NCI-H1417 (cell line): ENCODE data around the gene TRAF7.
A peak's percentile ranks its signal among the peaks of the same experiment; 100 is the strongest.

Experiments used
- DNase-seq, 3 experiments: peaks; one replicate each; lab custom pipeline; 2025; lab: John Stamatoyannopoulos, UW

TRAF7 gene

DNA sequence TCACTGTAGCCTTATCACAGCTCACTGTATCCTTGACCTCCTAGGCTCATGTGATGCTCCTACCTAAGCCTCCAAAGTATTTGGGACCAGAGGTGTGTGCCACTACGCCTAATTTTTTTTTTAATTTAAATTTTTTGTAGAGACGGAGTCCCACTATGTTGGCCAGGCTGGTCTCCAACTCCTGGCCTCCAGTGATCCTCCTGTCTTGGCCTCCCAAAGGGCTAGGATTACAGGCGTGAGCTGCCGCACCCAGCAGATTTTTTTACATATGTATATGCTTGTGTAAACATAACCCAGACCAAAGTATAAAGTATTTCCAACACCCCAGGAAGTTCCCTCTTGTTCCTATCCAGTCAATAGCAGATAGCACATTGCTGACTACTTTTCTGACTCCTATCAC, 60.7 kb downstream of the TRAF7 start:
- no peak for DNase-seq

DNA sequence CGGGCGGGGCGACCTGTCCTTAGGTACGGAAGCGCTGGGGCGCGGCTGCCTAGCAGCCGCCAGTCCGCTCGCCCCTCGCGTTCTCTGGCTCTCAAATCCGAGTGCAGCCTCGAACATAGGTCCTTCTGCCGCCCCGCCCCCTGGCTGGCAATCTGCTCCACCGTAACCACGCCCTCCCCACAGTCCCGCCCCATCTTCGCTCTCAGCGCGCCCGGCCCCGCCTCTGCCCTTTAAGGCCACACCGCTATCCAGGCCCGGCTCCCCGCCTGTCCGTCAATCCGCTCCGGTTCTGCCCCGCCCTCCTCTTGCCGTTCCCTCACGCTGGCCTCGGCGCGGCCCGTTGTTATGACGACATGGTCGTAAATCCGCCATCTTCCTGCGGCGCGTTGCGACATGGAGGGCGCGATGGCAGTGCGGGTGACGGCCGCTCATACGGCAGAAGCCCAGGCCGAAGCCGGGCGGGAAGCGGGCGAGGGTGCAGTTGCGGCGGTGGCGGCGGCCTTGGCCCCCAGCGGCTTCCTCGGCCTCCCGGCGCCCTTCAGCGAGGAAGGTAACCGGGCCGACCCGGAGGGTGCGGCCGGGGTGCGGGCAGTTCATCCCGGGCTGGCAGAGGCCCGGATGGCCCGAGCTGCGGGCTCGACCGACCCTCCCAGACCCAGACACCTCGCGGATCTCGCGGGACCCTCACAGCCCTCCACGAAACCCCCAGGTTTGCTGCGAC, 67.8 kb downstream of the TRAF7 start, which contains the start of gene E4F1:
Gene E4F1, plus strand, starts transcription at position 371 of the 721 bp plus-strand sequence. Its CDS starts 23 bp downstream, at position 394.
- peak; percentile 98 to 100 (median 99) for DNase-seq

DNA sequence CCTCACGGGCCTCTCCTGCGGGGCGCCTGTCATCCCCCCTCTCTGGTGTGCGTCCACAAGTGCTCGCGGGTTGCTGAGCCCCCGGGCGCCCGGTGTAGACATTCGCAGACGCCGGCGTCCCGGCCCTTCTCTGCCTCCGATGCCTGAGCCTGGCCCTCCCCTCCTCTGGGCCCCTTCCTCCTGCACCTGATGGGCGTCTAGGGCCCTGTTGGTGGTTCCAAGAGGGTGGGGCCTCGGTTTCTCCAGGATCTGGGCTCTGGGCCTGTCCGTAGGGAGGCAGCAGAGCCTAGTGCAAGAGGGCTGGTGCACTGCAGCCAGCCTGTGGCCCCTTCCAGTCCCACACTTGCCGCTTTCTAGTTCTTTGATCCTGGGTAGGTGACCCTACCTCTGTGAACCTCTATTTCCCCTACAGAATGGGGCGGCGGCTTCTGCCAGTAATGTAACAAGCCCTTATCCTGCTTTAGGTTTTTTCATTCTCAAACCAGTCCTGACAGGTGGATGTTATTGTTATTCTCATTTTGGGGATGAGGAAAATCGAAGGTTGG, 68.4 kb downstream of the TRAF7 start:
- DNase-seq: peak; percentile 64 to 70 (median 69)

DNA sequence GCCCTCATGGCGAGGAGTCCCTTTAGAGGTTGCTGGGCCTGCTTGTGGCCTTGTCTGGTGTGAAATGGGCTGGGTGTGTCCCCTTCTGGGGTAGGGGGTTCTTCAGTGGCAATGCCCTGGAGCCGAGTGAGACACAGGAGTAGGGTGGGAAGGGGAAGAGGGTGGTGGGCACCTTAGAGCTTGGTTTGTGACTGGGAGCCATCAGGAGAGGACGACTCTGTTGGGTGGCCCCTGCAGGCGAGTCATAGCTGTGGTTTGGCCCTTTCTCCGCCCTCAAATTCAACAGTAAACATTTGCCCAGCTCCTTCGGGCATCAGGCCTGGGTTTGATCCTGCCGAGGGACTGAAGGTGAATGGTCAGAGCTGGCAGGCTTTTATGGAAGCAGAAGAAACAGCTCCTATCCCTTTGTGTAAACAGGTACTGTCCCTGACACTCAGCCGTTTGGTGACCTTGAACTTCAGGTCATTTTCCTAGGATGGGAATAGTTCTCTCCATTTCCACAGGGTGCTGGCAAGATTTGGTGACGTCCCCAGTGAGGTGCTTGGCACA, 70.7 kb downstream of the TRAF7 start:
- DNase-seq: no peak

DNA sequence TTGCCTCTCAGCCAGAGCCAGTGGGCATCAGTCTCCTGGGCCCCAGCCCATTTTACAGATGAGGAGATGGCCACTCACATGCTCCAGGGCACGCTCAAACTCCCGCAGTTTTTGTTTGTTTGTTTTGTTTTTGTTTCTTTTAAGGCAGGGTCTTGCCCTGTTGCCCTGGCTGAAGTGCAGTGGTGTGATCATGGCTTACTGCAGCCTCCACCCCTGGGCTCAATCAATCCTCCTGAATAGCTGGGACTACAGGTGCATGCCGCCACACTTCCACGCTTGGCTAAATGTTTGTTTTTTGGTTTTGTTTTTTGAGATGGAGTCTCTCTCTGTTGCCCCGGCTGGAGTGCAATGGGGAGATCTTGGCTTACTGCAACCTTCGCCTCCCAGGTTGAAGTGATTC, 71.3 kb downstream of the TRAF7 start:
- no peak for DNase-seq
